ENCODE results near the gene CHRNB1.

Gene CHRNB1

GRCh38 chr17:7437950-7438614 lies 6.8 kb upstream of the CHRNB1 start:
- DNase-seq (ENCODE audit: low read depth in 2 of 2): peak; percentile 49 to 69

GRCh38 chr17:7438656-7439460 lies 6.0 kb upstream of the CHRNB1 start:
- DNase-seq (ENCODE audit: low read depth in 2 of 2): no peak

DNA sequence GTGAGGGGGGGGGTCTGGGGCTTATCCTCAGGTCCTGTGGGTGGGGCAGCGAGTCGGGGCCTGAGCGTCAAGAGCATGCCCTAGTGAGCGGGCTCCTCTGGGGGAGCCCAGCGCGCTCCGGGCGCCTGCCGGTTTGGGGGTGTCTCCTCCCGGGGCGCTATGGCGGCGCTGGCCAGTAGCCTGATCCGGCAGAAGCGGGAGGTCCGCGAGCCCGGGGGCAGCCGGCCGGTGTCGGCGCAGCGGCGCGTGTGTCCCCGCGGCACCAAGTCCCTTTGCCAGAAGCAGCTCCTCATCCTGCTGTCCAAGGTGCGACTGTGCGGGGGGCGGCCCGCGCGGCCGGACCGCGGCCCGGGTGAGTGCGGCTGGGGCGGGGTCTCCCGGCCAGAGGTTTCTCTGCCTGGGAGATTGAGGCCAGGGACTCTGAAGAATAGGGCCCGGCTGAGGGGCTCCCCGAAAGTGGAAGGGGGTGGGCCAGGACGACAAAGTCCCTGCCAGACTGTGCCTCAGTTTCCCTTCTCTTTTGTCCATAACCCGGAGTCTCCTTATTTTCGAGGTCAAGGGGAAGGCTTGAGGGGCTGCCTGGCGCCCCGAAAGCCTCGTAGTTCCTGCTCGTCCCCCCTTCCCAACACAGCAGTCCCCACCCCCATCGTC lies 5.3 kb upstream of the CHRNB1 start, which contains the start of gene FGF11:
TSS of gene FGF11 (plus strand) at position 51 of the 651 bp plus-strand sequence. CDS start at position 160, 109 bp downstream.
- no peak for DNase-seq (ENCODE audit: low read depth in 2 of 2)

GRCh38 chr17:7440113-7440833 lies 4.6 kb upstream of the CHRNB1 start:
- DNase-seq (ENCODE audit: low read depth in 2 of 2): no peak

DNA sequence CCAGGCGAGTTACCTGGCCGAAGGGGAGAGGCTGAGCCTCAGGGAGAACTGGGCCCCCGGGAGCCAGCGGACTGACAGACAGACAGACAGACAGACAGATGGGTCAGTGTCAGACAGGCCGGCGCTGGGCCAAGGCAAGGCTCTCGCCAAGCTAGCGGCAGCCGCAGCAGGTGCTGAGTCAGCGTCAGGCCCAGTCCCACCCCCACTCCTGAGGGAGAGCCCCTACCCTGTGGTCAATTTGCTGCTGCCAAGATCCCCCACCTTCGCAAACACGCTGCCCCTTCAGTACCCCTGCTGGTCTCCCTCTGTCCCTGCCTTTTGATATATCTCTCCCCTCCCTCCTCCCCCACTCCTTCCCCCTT lies 4.0 kb upstream of the CHRNB1 start:
- no peak for DNase-seq (ENCODE audit: low read depth in 2 of 2)

- no peak for DNase-seq (ENCODE audit: low read depth in 2 of 2)
These were observed 3.6 kb upstream of the CHRNB1 start for GRCh38 chr17:7441266-7441665.

DNA sequence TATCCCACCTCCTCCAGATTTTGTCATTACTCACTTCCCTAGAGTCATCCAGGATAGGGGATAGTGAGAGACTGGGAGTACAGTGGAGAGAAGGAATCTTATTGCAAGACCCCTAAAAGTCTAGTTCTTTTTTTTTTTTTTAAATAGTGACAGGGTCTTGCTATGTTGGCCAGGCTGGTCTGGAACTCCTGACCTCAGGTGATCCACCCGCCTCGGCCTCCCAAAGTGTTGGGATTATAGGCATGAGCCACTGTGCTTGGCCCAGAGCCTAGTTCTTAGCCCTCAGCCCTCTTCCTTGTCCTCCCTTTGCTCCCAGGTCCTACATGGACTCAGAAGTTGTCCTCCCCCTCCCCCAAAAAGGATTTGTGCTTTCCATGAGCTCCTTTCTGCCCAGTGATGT lies 2.7 kb upstream of the CHRNB1 start:
- no peak for DNase-seq (ENCODE audit: low read depth in 2 of 2)

- DNase-seq (ENCODE audit: low read depth in 2 of 2): no peak
These were observed 1.1 kb upstream of the CHRNB1 start for GRCh38 chr17:7443499-7444485.

DNA sequence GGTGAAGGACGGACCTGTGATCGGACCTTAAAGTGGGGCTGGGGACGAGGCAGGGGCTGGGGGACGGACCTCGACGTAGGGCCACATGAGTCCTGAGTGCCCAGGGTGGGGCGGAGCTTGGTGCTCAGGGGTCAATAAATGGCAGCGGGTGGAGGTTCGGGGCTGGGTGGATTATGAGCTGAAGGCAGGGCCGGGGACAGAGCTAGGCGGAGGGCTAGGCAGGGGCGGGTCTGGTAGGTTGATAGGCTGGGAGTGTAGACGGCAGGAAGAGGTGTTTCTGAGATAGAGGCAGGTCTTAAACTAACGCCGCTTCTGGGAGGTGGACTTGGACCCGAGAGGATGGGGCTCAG lies 733 bp downstream of the CHRNB1 start:
- no peak for DNase-seq (ENCODE audit: low read depth in 2 of 2)

DNA sequence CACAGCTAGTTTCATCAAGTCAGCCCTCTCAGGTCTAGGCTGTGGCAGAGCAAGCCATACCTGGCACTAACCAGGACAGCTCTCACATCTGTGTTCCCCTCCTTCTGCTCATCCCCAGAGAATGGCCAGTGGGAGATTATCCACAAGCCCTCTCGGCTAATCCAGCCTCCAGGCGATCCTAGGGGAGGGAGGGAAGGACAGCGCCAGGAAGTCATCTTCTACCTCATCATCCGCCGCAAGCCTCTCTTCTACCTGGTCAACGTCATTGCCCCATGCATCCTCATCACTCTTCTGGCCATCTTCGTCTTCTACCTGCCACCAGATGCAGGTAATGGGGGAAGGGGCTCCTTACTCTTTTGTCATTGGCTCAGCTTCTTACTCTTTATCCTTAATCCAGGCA lies 3.6 kb downstream of the CHRNB1 start:
- DNase-seq (ENCODE audit: low read depth in 2 of 2): no peak

DNA sequence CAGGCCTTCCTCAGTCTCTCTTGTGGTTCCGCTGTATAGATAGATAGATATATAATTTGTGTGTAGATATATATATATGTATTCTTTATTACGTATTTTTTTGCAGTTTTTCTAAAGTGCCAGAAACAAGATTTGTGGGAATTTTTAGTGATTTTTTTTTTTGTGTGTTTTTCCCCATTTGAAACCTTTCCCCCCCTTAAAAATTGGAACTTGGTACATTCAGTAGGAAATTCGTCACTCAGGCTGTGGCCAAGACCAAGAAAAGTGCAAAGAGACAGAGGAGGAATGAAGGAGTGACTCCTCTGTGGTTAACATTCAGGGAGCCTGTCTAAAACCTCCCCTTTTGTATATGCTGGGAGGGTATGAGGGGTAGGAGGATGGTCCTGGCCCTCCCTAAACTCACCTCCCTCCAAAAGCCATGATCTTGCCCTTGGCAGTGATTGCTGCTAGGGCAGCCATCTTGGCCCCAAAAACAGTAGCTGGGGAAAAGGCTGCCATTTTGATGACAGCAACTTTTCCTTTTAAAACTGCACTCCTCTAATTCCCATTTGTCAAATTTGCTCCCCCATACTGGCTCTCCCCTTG lies 15.2 kb downstream of the CHRNB1 start:
- DNase-seq (ENCODE audit: low read depth in 2 of 2): no peak

- no peak for DNase-seq (ENCODE audit: low read depth in 2 of 2)
These were observed 16.2 kb downstream of the CHRNB1 start for GRCh38 chr17:7460850-7461660.

DNA sequence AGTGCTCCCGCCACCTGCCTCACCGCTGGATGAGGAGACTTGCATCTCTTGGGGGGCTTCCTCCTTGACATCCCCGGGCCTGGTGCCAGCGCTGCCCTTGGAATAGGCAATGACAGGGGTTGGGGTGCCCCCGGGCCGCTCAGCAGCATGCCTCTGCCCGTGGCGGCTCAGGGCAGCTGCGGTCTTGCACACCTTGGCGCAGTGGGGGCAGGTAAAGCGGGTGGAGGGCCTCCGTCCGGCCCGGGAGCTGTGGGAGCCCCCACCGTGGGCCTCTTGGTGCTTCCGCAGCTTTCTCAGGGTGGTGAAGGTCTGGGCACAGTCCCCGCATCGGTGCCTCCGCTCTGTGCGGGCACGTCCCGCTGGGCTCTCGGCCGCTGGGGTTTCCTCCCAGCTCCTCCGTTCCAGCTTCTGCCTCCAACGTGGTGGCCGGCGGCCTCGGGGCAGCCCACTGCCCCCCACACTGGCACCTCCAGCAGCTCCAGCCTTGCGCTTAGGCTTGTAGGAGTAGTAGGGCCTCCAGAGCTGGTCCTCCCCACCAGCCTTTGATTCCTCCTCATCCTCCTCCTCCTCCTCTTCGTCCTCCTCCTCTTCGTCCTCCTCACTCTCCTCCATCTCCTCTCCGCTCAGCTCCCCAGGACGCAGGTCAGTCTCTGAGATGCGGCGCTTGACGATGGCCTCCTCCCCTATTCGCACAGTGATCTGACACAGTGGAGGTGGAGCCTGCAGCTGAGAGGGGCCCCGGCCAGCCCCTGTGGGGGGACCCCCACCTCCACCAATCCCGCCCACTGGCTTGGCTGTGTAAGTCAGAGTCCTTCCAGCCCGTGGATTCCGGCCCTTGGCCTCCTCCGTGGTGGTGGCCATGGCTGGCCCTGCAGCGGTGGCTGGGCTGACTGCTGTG lies 17.9 kb downstream of the CHRNB1 start:
- DNase-seq (ENCODE audit: low read depth in 2 of 2): no peak

- DNase-seq (ENCODE audit: low read depth in 2 of 2): no peak
These were observed 18.5 kb downstream of the CHRNB1 start for GRCh38 chr17:7463372-7463846.

DNA sequence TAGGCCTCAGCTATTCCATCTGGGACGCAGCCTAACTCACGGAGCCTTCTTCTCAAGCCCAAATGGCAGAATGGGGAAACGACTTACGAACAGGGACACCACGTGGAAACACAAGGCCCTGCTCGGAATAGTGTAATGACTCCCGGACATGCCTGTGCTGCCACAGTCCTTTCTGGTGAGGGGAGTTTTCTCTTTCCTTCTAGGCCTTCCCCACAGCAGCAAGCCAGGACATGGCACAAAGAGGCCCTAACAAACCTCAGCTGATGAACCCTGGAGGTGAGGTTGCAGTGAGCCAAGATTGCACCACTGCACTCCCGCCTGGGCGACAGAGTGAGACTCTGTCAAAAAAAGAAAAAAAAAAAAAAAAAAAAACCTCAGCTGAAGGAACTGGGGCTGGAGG lies 19.2 kb downstream of the CHRNB1 start:
- no peak for DNase-seq (ENCODE audit: low read depth in 2 of 2)

GRCh38 chr17:7465597-7466275 lies 20.9 kb downstream of the CHRNB1 start:
- DNase-seq (ENCODE audit: low read depth in 2 of 2): no peak

GRCh38 chr17:7466318-7466638 lies 21.4 kb downstream of the CHRNB1 start:
- no peak for DNase-seq (ENCODE audit: low read depth in 2 of 2)

GRCh38 chr17:7466639-7467341 lies 21.9 kb downstream of the CHRNB1 start:
- DNase-seq (ENCODE audit: low read depth in 2 of 2): no peak
